Adrenal gland (tissue), 5 donors: ENCODE results near the gene FUT8.
A peak's percentile ranks its signal among the peaks of the same experiment; 100 is the strongest.

ENCODE experiments used
- CTCF ChIP-seq, 6 experiments: fragments of 450-650 bp in 4 of 6; fragments of 200-600 bp in 2 of 6; sonication (generic) in 1 of 6; IDR thresholded peaks; 1 replicate in 5 of 6; 2 replicates in 1 of 6; pipeline versions ENCODE4 v1.5.1 to v1.8.0; 2016 to 2021; ENCODE audit warnings: antibody characterized with exemption in 6 of 6, mild to moderate bottlenecking in 2 of 6, moderate library complexity in 1 of 6
- POLR2A ChIP-seq, 2 donors: fragments of 450-650 bp; IDR thresholded peaks; one replicate each; pipeline ENCODE4 v1.6.1; 2017; ENCODE audit warnings: antibody characterized with exemption in 2 of 2, mild to moderate bottlenecking in 2 of 2, moderate library complexity in 1 of 2
- donor health status: DM: no; HTN: no; CAD: no.

DNA sequence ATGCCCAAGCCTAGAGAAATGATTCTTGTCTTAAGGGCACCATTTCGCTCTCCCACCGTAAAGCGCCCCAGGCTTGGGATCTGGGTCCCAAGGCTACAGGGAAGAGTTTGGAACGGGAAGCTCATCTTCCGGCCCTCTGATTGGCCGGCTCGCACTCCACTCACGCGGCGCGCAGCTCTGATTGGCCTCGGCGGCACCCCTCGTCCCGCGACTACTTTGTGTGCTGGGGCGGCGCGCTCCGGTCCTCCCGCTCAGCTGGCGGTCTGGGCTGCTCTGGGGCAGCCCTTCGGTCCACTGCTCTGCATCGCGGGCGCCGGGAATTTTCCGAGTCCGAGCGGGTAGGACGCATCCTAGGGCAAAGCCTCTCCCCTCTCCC lies 886 bp upstream of the FUT8 start:
- peak; percentile 39 to 75 for TF ChIP-seq POLR2A (IDR thresholded peaks at IDR 0.05)
- no peak for TF ChIP-seq CTCF (IDR thresholded peaks at IDR 0.05)
